ENCODE measurements around the gene RUNX1. TPM values are rescaled to one million over a fixed set of nuclear protein-coding genes. Genes with fewer than 3 reads are reported as not detected.
A peak's percentile ranks its signal among the peaks of the same experiment; 100 is the strongest.

The RUNX1 gene
- total and polyA plus RNA-seq, 8 donors = 7.5 to 89.6 (median 10.8) TPM

DNA sequence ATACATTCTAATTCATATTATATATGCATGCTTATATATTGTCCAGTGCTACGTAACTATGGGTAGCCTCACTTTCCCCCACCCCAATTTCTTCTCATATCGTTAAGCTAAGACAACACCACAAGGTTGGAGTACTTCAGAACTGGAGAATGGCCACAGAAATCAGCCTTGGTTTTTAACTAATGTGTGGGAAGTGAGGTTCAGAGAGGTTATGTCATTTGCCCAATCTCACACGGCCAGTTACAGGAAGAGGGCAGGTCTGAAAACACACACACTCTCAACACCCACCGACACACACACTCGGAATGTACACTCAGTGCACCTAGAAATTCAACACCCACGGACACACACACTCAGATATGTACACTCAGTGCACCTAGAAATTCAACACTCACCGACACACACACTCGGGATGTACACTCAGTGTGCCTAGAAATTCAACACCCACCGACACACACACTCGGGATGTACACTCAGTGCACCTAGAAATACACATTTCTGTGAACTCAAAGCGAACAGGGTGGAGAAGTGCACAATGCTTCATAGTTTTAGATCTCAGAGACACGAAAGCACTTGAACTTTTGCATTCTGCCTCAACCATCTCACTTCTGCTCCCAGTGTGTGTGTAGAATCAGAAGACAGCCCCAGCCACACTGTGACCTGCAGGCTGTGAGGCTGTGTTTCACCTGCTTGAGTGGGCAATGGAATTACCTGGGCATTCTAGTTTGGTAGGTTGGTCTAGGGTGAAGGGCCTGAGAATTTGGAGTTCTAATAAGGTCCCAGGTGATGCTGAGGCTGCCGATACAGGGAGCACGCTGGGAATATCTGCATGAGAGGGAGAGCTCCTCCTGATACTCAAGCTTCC lies 209.9 kb downstream of the RUNX1 start:
- H3K27ac ChIP-seq = no peak overlapping the region
- intact Hi-C loops (cut with DNase I) = no loop called here
- no peaks in the 10 kb centered on the region for H3K27me3 ChIP-seq
- H3K4me3 ChIP-seq = no peak overlapping the region
- TF ChIP-seq, protein P1, sequence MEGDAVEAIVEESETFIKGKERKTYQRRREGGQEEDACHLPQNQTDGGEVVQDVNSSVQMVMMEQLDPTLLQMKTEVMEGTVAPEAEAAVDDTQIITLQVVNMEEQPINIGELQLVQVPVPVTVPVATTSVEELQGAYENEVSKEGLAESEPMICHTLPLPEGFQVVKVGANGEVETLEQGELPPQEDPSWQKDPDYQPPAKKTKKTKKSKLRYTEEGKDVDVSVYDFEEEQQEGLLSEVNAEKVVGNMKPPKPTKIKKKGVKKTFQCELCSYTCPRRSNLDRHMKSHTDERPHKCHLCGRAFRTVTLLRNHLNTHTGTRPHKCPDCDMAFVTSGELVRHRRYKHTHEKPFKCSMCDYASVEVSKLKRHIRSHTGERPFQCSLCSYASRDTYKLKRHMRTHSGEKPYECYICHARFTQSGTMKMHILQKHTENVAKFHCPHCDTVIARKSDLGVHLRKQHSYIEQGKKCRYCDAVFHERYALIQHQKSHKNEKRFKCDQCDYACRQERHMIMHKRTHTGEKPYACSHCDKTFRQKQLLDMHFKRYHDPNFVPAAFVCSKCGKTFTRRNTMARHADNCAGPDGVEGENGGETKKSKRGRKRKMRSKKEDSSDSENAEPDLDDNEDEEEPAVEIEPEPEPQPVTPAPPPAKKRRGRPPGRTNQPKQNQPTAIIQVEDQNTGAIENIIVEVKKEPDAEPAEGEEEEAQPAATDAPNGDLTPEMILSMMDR (IDR thresholded peaks at IDR 0.05) = no peak
- no peaks in the 10 kb centered on the region for H3K9me3 ChIP-seq
- DNase-seq = no peak
- H3K36me3 ChIP-seq = peaks cover 0 to 53% of the 10 kb centered on the region in 2 donors
- no peak for ATAC-seq
- H3K4me1 ChIP-seq = peaks cover 47 to 99% of the 10 kb centered on the region in 2 donors

DNA sequence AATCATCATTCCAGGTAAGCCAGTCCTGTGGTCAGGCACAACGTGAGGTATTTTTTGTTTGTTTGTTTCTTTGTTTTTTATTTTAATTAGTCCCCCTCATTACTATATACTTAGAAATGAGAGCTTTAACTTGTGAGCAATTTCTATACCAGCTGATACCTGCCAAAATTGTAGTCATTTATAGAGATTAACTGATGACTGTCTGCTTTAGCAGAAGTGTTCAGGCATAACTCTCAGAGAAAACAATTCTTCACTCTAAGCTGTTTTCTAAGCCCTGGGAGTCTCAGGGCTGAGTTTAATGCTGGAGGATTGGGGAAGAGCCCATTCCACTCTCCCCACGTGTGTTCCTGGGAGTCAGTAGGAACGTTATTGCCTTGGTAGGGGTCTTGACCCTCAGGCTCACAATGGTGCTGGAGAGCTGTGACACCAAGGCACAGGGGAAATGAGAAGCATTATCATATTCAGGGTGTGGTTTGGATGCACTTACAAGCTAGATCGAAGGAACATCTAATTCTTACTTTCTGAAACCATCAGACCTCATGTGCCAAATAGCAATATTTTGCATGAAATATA lies 212.1 kb downstream of the RUNX1 start:
- TF ChIP-seq, protein P1 (IDR thresholded peaks at IDR 0.05) = no peak
- ATAC-seq (peak; percentile 1), DNase-seq (no peak)
- Histone ChIP-seq H3K9me3 (no peaks in the 10 kb centered on the region), H3K4me3 (no peak overlapping the region), H3K36me3 (peaks cover 0 to 59% of the 10 kb centered on the region in 2 donors), H3K27me3 (no peaks in the 10 kb centered on the region), H3K4me1 (peaks cover 43 to 98% of the 10 kb centered on the region in 2 donors), H3K27ac (peak overlapping the region; percentile 85)
- intact Hi-C loops (cut with DNase I) = no loop called here

DNA sequence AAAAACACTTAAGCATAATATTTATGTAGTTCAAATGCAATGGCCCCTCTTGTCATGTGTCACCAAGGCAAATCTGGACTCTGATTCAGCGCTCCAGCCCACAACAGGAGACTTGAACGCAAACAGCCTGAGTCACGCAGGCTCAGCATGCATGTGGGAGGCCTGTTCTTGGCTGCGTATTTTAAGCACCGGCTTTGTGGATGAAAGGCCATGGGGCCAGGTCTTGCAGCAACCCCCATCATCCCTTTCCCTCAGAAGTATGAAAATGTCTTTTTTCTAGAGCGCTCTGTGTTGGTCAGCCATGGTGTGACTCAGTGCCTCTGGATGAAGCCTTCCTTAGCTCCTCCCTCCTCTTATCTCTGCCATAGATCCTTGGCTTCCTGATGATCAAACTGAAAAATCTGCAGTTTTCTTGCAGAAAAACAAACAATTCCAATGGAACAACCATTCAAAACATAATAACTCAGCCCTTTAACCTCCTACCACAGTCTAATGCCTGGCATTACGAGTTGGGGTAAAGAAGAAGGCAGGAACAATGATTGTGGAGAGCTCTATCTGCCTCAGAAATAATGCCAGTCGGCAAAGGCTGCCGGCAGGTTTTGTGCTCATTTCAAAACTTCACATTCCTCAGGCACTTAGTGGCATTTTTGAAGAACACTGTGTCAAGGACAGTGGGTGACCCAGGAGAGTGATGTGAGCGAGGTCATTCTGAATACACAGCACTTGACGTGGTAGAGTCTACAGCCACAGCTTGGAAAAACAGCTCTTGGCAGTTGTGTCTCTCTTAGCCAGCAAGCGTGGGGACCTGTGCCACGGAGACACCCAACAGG lies 212.8 kb downstream of the RUNX1 start:
- DNase-seq (peak in 2 of 4 donors; percentile 83 to 89), ATAC-seq (peak; percentile 85)
- Histone ChIP-seq H3K4me1 (peaks cover 43 to 99% of the 10 kb centered on the region in 2 donors), H3K27ac (peak overlapping the region; percentile 85), H3K27me3 (no peaks in the 10 kb centered on the region), H3K36me3 (peaks cover 0 to 55% of the 10 kb centered on the region in 2 donors), H3K9me3 (no peaks in the 10 kb centered on the region), H3K4me3 (no peak overlapping the region)
- TF ChIP-seq, protein P1 (IDR thresholded peaks at IDR 0.05) = no peak
- intact Hi-C loops (cut with DNase I) = no loop called here

DNA sequence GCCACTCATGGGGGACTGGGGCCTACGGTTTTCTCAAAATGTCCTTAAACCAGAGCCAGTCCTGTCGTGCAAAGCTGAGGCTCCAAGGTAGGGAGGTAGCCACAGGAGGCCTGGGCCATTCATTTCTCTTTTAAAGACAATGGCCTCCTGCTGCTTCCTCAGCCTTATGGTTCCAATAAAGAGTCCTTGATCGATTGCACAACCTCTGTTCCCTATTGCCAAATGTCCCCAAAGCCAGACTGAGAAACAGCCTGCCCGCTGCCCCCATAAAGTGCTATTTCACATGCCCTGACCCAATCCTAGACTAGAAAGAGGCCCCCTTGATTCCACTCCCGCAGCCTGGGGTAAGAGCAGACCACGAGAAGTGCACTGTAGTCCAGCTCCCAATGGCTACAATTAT lies 213.6 kb downstream of the RUNX1 start:
- Histone ChIP-seq H3K4me1 (peaks cover 43 to 99% of the 10 kb centered on the region in 2 donors), H3K9me3 (no peaks in the 10 kb centered on the region), H3K27ac (peak overlapping the region; percentile 85), H3K36me3 (peaks cover 0 to 52% of the 10 kb centered on the region in 2 donors), H3K27me3 (no peaks in the 10 kb centered on the region), H3K4me3 (no peak overlapping the region)
- DNase-seq (no peak), ATAC-seq (peak; percentile 18)
- TF ChIP-seq, protein P1 (IDR thresholded peaks at IDR 0.05) = no peak
- intact Hi-C loops (cut with DNase I) = no loop called here
